ENCODE measurements around the gene NANOG.
"Not testable (repeated sequence)": the region's sequence is repeated elsewhere in the genome, so short reads cannot be mapped to it uniquely, and the experiment has no call there.

DNA sequence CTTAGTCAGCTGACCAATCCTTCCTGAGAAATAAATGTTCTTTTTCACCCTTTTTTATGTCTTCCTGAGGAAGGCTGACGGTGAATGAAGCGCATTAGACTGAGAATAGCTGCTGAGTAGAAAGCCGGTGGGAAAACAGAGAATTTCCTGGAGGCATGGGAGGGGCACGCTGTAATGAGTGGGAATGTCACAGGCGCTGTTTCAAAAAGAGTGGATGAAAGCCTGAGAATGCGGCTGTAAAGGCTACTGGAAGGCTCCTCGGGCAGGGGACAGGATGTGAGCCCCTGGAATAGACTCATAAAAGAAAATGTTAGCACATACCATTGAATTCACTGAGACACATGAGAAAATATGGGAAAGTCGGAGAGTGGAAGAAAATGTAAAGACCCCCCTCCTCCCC, 53.9 kb downstream of the NANOG start:
- TF ChIP-seq, protein P1, sequence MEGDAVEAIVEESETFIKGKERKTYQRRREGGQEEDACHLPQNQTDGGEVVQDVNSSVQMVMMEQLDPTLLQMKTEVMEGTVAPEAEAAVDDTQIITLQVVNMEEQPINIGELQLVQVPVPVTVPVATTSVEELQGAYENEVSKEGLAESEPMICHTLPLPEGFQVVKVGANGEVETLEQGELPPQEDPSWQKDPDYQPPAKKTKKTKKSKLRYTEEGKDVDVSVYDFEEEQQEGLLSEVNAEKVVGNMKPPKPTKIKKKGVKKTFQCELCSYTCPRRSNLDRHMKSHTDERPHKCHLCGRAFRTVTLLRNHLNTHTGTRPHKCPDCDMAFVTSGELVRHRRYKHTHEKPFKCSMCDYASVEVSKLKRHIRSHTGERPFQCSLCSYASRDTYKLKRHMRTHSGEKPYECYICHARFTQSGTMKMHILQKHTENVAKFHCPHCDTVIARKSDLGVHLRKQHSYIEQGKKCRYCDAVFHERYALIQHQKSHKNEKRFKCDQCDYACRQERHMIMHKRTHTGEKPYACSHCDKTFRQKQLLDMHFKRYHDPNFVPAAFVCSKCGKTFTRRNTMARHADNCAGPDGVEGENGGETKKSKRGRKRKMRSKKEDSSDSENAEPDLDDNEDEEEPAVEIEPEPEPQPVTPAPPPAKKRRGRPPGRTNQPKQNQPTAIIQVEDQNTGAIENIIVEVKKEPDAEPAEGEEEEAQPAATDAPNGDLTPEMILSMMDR (conservative IDR thresholded peaks at IDR 0.05): not testable (repeated sequence)
- TF ChIP-seq ZFX (IDR thresholded peaks at IDR 0.05): not testable (repeated sequence)
